Urinary bladder (tissue), 4 donors: ENCODE results near the gene ARL8B. TPM values are rescaled to one million over a fixed set of nuclear protein-coding genes. Genes with fewer than 3 reads are reported as not detected.
"Not testable (repeated sequence)": the region's sequence is repeated elsewhere in the genome, so short reads cannot be mapped to it uniquely, and the experiment has no call there.

ENCODE experiments used
- DNase-seq: peaks from one replicate; pipeline ENCODE4 v3.0.0-alpha.2; 2015; ENCODE audit errors: extremely low spot score
- H3K27ac ChIP-seq: one replicate; pipeline ENCODE4 v1.5.1; 2013; ENCODE audit warnings: low read depth, mild to moderate bottlenecking, moderate library complexity
- H3K36me3 ChIP-seq: one replicate; pipeline ENCODE4 v1.6.1; 2013; ENCODE audit warnings: mild to moderate bottlenecking, moderate library complexity; ENCODE audit not compliant: insufficient read depth
- H3K4me1 ChIP-seq: one replicate; pipeline ENCODE4 v1.6.1; 2013; ENCODE audit warnings: mild to moderate bottlenecking, moderate library complexity; ENCODE audit not compliant: insufficient read depth
- H3K4me3 ChIP-seq: one replicate; pipeline ENCODE4 v1.5.1; 2013; ENCODE audit warnings: low read depth, low read length
- WGBS: extraction: QIAGEN DNeasy Blood & Tissue Kit; methylation state at CpG from one replicate; pipeline ENCODE4 v1.1.7; 2013; 5-methylcytosine and 5-hydroxymethylcytosine counted together
- polyA plus RNA-seq: library from polyadenylated mRNA; stranded (reverse); fragments of 200-250 nt; gene quantifications from one replicate; pipeline ENCODE4 v1.2.3, GENCODE V29; 2013
- total RNA-seq: library from RNA; depleted of rRNA; stranded (reverse); fragments of >200 nt; gene quantifications from one replicate; pipeline ENCODE4 v1.2.3, GENCODE V29; 2014
- donor health status: healthy with polysubstance abuse.
- donor health status: healthy.

Gene ARL8B
- total RNA-seq (91.3 TPM), polyA plus RNA-seq (58.9 TPM)

DNA sequence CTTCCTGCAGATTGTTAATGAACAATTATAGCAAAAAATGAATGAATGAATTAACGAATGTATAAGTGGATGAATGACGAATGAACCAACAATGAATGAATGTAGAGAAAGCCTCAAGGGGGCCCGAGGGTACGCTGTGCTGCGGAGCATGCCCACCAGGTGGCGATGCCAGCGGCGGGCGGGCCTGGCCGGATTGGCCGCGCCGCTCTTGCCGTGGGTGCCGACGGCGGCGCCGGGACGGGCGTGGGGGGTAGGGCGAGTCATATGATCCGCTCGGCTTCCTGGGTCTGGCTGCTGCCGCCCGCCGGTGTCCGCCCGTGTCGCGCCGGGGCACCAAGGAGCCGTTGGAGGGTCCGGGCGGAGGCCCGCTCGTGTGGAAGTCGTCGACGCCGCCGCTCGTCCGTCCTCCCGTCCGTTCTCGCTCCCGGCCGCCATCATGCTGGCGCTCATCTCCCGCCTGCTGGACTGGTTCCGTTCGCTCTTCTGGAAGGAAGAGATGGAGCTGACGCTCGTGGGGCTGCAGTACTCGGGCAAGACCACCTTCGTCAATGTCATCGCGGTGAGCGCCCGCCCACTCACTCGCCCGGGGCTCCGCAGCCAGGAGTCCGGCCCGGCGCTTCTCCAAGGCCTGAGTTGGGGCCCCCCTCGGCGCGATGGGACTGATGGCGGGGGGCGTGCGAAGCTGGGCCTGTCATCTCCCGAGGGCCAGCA, at the start of gene ARL8B:
Gene ARL8B, plus strand, starts transcription at position 263 of the 711 bp plus-strand sequence. Its CDS starts 174 bp downstream, at position 437.
- peak within 1 kb of the TSS; percentile 96 for H3K27ac ChIP-seq

DNA sequence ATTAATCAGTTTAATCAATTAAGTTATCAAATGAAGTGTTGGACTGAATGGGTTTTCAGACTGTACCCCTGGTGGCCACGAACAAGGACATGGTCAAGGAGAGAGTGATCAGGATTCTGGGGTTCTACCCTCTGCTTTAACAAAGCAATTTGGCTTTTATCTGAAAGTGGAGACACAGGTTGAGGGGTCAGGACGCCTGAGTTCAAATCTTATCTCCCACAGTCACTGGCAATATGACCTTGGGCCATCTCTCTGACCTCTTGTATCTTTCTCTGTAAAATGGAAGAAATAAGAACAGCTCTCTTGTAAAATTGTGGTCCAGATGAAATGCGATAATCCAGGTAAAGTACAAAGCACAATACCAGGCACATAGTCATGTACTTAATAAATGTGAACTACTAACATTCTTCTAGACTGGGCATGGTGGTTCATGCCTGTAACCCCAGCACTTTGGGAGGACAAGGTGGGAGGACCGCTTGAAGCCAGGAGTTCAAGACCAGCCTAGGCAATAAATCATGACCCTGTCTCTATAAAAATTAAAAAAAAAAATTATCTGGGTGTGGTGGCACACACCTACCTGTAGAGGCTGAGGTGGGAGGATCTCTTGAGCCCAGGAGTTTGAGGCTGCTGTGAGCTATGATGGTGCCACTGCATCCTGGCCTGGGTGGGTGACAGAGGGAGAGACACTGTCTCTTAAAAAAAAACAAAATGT, 48.6 kb upstream of the ARL8B start:
- Histone ChIP-seq H3K36me3 (no peaks in the 10 kb centered on the region), H3K4me1 (no peaks in the 10 kb centered on the region), H3K4me3 (no peak overlapping the region), H3K27ac (no peak overlapping the region)
- no peak for DNase-seq
- 80% methylated on average over 4 of the region's 4 CpGs for WGBS

More for the DNA sequence above, at the start of gene ARL8B:
- Histone ChIP-seq H3K4me1 (no peaks in the 10 kb centered on the region), H3K36me3 (no peaks in the 10 kb centered on the region), H3K4me3 (peak within 1 kb of the TSS; percentile 97)
- under 1% methylated on average over 74 of the region's 74 CpGs for WGBS
- peak; percentile 37 for DNase-seq

DNA sequence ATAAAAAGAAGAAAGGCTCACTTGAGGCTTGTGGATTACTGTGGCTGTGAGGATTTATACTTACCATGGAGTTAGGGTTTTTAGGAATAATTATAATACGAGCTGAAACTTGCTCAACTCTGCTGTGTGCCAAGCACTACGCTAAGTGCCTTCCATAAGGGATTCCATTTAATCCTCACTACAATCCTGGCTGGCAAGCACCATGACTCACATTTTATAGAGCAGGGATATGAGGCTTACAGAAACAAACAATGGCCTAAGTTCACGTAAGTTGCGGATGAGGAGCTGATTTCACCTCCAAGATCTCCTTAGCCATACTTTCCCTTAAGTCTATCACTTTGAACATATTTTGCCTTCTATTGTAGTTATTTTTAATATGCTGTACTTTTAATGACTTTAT, 43.9 kb upstream of the ARL8B start:
- Histone ChIP-seq H3K4me3 (no peak overlapping the region), H3K27ac (no peak overlapping the region), H3K4me1 (no peaks in the 10 kb centered on the region), H3K36me3 (no peaks in the 10 kb centered on the region)
- no peak for DNase-seq
- WGBS = 24% methylated on average over 4 of the region's 4 CpGs

DNA sequence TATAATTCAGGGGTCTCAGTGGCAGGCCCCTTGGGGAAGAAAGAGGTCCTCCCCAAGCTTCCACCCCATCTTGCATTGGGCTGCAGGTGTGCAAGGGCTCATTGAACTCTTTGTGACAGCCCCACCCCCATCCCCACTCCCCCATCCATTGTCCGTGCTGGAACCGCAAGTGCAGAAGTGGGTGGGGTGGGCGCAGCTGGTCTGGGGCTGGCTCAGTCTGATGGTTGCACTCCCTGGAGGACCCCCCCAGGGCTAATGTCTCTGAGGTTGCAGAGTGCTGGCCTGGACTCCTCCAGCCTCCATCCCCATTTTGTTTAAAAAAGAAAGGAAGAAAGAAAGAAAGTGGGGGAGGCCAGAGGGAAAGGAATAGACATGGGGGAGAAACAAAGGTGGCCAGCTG, 42.3 kb upstream of the ARL8B start:
- no peak overlapping the region for H3K27ac ChIP-seq
- WGBS = 96% methylated on average over 3 of the region's 3 CpGs
- H3K36me3 ChIP-seq = no peaks in the 10 kb centered on the region
- H3K4me1 ChIP-seq = no peaks in the 10 kb centered on the region
- DNase-seq = no peak
- no peak overlapping the region for H3K4me3 ChIP-seq

DNA sequence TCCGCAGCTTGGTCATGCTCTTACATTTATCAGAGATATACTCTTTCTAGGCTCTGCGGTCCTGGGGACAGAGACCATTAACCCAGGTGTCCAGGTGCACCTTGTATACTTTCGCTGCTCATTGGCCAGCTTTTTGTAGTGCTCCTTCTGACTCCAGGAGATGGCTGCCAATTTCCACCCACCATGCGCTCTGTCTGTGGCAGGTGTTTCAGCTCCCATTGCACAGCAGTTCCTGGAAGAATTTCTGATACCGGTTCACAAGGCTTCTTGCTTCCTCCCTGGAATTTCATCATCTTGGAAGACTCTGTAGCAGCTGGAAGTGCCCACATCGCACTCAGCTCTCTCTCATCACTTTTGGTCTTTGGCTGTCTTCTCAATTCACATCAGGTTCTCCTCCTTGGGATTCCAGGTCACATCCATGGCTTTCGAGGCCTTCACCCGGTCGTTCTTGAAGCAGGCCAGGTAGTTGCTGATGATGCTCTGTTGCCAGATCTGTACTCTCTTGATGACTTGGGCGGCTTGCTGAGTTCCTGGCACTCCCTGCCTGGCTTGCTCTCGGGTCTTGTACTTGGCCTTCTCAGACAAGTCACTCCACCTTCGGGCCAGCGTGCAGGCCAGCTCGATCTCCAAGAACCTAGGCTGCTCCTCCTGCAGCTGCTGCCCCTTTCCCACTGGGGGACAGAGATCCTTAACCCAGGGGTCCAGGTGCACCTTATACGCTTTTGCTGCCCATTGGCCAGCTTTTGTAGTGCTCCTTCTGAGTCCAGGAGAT, 41.1 kb upstream of the ARL8B start:
- no peak overlapping the region for H3K27ac ChIP-seq
- no peak for DNase-seq
- no peaks in the 10 kb centered on the region for H3K36me3 ChIP-seq
- 91% methylated on average over 15 of the region's 15 CpGs for WGBS
- no peak overlapping the region for H3K4me3 ChIP-seq
- no peaks in the 10 kb centered on the region for H3K4me1 ChIP-seq

DNA sequence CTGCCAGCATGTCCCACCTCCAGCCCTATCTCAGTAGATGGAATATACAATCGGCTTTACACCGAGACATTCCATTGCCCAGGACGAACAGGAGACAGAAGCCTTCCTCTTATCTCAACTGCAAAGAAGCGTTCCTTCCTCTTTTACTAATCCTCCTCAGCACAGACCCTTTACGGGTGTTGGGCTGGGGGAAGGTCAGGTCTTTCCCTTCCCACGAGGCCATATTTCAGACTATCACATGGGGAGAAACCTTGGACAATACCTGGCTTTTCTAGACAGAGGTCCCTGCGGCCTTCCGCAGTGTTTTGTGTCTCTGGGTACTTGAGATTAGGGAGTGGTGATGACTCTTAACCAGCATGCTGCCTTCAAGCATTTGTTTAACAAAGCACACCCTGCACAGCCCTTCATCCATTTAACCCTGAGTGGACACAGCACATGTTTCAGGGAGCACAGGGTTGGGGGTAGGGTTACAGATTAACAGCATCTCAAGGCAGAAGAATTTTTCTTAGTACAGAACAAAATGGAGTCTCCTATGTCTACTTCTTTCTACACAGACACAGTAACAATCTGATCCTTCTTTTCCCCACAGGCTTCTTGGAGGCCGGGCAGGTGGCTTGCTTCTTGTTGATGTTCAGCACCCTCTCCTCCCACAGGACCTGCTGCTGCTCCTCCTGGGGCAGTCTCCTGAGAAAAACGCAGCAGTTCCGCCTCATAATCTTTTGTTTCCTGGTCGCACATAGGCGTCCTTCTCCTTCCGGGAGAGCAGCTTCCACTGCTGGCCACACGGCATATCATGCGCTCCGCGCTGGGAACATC, 39.9 kb upstream of the ARL8B start:
- H3K4me1 ChIP-seq, H3K27ac ChIP-seq, DNase-seq, H3K36me3 ChIP-seq, H3K4me3 ChIP-seq: not testable (repeated sequence)
- WGBS = 74% methylated on average over 18 of the region's 18 CpGs

DNA sequence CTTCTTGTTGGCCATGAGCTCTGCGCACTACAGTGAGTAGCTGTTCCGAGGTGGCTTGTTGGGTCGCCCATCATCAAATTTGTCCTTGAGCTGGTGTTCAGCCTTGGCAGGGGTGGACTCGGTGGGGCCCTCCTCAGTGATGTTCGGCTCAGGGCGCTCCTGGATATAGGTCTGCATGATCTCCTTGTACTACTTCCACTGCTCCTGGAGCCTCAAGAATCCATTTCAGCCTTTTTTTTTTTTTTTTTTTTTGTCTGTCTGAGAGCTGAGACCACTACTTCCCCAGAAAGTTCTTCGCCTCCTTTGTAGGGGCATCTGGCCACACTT, 39.3 kb upstream of the ARL8B start:
- no peak overlapping the region for H3K4me3 ChIP-seq
- WGBS = 96% methylated on average over 7 of the region's 7 CpGs
- H3K27ac ChIP-seq = no peak overlapping the region
- no peaks in the 10 kb centered on the region for H3K4me1 ChIP-seq
- no peak for DNase-seq
- no peaks in the 10 kb centered on the region for H3K36me3 ChIP-seq

DNA sequence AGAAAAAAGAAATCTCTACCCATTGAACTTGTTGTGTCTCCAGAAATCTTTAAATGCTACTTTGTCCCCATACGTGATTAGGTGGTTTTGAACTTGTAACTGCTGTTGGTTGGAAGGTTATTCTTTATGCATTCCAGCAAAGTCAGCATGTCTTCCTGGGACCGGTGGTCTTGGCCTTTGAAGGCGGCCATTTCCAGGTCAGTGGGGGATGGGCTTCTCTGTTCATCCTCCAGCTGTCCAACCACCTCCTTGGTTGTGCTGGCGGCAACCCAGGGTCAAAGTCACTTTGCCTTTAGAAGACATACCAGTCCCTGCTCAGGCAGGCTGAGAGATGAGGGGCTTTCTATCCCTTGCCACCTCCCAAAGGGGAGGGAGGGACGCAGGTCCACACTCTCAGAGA, 37.9 kb upstream of the ARL8B start:
- no peaks in the 10 kb centered on the region for H3K36me3 ChIP-seq
- whole genome bisulfite sequencing = 95% methylated on average over 5 of the region's 5 CpGs
- no peak for DNase-seq
- H3K4me1 ChIP-seq = no peaks in the 10 kb centered on the region
- no peak overlapping the region for H3K4me3 ChIP-seq
- H3K27ac ChIP-seq = no peak overlapping the region

DNA sequence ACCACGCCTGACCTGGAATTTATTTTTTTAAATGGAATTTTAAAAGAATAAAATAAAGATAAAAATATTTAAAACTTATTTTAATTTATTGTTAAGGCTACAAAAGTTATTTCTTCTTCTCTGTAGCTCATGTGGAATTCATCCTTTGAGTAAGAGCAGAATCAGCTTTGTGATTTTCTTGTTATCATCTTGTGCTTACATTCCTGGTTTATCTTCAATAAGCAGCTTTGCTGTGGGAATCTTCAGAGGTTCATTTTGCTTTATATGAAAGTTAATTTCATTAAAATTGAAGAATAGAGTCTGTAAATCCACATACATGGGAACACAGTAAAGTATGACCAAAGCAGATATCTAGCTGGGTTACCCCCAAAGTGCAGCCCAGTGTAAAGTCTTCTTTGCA, 35.4 kb upstream of the ARL8B start:
- Histone ChIP-seq H3K4me1 (no peaks in the 10 kb centered on the region), H3K27ac (no peak overlapping the region), H3K4me3 (no peak overlapping the region), H3K36me3 (no peaks in the 10 kb centered on the region)
- no peak for DNase-seq
- 73% methylated on average over 1 of the region's 1 CpG for WGBS

DNA sequence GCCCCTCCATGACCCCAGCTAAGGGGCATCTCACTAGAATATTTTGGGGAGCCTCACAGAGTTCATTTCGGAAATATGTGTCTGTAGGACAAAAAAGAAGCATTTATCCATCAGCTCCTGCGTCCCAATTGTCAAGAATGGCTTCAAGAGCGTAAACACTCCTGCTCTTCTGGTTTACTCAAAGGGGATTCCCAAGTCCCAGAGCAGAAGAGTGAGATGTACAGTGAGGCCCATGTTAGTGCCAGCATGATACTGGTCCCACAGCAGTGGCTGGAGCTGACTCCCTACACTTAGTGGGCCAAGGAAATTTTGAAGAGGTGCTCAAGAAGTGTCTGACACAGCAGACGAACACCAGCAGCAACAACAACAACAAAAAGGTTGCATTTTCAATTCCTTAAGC, 34.9 kb upstream of the ARL8B start:
- 87% methylated on average over 4 of the region's 4 CpGs for WGBS
- Histone ChIP-seq H3K4me3 (no peak overlapping the region), H3K27ac (no peak overlapping the region), H3K4me1 (no peaks in the 10 kb centered on the region), H3K36me3 (no peaks in the 10 kb centered on the region)
- no peak for DNase-seq

DNA sequence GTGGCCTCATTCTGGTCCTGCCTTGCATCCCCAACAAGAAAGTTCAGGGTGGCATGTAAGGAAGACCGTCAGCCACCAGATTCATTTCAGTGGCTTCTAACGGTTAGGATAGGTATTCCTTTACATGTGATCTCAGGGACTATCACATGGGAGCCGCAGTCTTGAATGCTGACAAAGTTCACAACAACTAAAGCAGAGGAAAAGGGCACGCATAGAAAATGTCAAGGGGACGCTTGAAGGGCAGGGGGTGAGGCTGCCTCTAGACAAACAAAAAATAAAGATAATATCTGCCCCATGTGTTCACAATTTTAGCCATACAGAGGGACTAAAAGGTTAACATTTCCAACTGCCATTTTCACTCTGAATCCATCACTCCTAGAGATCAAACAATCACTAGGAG, 31.9 kb upstream of the ARL8B start:
- Histone ChIP-seq H3K27ac (no peak overlapping the region), H3K36me3 (no peaks in the 10 kb centered on the region), H3K4me3 (no peak overlapping the region), H3K4me1 (no peaks in the 10 kb centered on the region)
- no peak for DNase-seq
- 71% methylated on average over 5 of the region's 5 CpGs for WGBS

DNA sequence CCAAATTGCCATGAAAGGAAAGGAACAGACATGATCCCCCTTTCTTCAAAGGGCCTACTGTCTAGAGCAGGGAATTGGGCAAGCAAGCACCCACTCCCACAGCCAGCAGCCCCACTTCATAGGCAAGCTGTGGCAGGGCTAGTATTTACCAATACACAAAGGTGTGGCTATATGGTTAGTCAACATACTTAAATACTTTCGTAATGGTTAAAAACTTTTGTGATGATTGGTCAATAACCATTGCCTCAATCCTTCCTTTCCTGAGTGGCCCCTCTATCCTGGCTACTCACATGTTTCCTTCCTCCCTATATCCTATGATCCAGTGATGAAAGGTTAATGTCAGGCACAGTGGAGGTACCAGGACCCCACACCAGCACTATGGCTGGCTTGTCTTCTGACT, 30.1 kb upstream of the ARL8B start:
- Histone ChIP-seq H3K27ac (no peak overlapping the region), H3K36me3 (no peaks in the 10 kb centered on the region), H3K4me3 (no peak overlapping the region), H3K4me1 (no peaks in the 10 kb centered on the region)
- WGBS = 76% methylated on average over 1 of the region's 1 CpG
- no peak for DNase-seq

DNA sequence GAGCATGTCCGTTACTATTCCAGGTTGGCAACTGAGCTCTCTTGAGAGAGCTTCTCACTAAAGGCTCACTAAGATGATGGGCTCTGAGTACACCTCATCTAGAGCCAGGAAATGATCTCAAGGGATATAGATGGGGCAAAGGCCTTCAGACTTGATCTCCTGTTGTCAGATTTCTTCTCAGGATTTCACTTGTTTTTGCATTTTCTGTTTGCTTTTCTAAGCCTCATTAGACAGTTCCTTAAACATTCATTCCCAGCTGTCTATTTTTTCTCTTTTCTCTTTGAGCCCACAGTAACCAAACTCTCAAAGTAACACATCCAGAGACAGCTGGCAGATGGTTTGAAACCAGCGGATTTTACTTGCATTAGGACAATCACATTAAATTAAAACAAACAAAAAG, 28.4 kb upstream of the ARL8B start:
- H3K4me1 ChIP-seq = no peaks in the 10 kb centered on the region
- H3K27ac ChIP-seq = no peak overlapping the region
- DNase-seq = no peak
- no peaks in the 10 kb centered on the region for H3K36me3 ChIP-seq
- 45% methylated on average over 2 of the region's 2 CpGs for WGBS
- no peak overlapping the region for H3K4me3 ChIP-seq
